HepG2 (cell line): ENCODE results near the gene SPG7. TPM values are rescaled to one million over a fixed set of nuclear protein-coding genes. Genes with fewer than 3 reads are reported as not detected.
A peak's percentile ranks its signal among the peaks of the same experiment; 100 is the strongest.

Source experiments
- ATAC-seq: fragments of 200-7000 bp; cut with Tn5 transposase; 3 replicates; pipeline ENCODE4 v1.9.1; 2020; ENCODE audit warnings: mild to moderate bottlenecking, moderate library complexity
- BruUV-seq: library from RNA; stranded (reverse); fragments of 400-500 nt; replicated peaks from 2 replicates; lab custom pipeline; 2021; lab: Mats Ljungman, UMichigan
- CTCF ChIA-PET: fragments of 300-600 bp; formaldehyde crosslinking; extraction: SDS; loops from one replicate; lab custom pipeline; 2021; ENCODE audit warnings: low total read pairs, inconsistent platforms, low intra/inter-chr PET ratio; lab: Yijun Ruan, JAX
- POLR2A ChIA-PET: fragments of 350-600 bp; sonication (Branson Sonifier 250); formaldehyde crosslinking; loops from one replicate; lab custom pipeline; 2020; ENCODE audit warnings: antibody characterized with exemption, inconsistent platforms; lab: Yijun Ruan, JAX
- DNase-seq: peaks from one replicate; pipeline ENCODE4 v3.0.0-alpha.2; 2015; ENCODE audit warnings: low spot score
- FAIRE-seq: peaks from 3 replicates; lab custom pipeline; 2011; peaks lifted over from hg19 to GRCh38; lab: Jason Lieb, UNC
- H2AFZ ChIP-seq: one replicate; pipeline ENCODE4 v1.6.1; 2011; ENCODE audit warnings: low read length, inconsistent platforms
- H3K27ac ChIP-seq: fragments of 300-600 bp; 3 replicates; pipeline ENCODE4 v1.8.0; 2011; ENCODE audit warnings: mixed run types, mild to moderate bottlenecking, mixed read lengths, low read length, inconsistent platforms; ENCODE audit not compliant: insufficient read depth; ENCODE audit errors: extremely low read length
- H3K27me3 ChIP-seq, 2 experiments: fragments of 200-600 bp in 1 of 2; 2 replicates in 1 of 2; 3 replicates in 1 of 2; pipeline versions ENCODE4 v1.6.0 to v1.8.0; 2011; ENCODE audit warnings: low read length in 2 of 2, mild to moderate bottlenecking in 2 of 2, moderate library complexity in 2 of 2, inconsistent platforms in 1 of 2; ENCODE audit not compliant: insufficient read depth in 2 of 2, control insufficient read depth in 1 of 2
- H3K36me3 ChIP-seq, 2 experiments: fragments of 200-600 bp in 1 of 2; replicated peaks in 1 of 2; 2 replicates in 1 of 2; 3 replicates in 1 of 2; pipeline versions ENCODE4 v1.5.1 to v1.8.0; 2011; ENCODE audit warnings: low read length in 2 of 2, inconsistent platforms in 1 of 2; ENCODE audit not compliant: insufficient read depth in 2 of 2, control insufficient read depth in 1 of 2
- H3K4me1 ChIP-seq: 2 replicates; pipeline ENCODE4 v1.5.1; 2012; ENCODE audit warnings: low read length, inconsistent platforms; ENCODE audit not compliant: insufficient read depth
- H3K4me2 ChIP-seq: 2 replicates; pipeline ENCODE4 v1.6.0; 2011; ENCODE audit warnings: low read depth, low read length, inconsistent platforms
- H3K4me3 ChIP-seq, 3 experiments: fragments of 200-600 bp in 1 of 3; sonication (generic), shearing (Covaris generic) in 1 of 3; replicated peaks in 1 of 3; 2 replicates each; pipeline ENCODE4 v1.5.1; 2011 to 2016; ENCODE audit warnings: low read length in 3 of 3, inconsistent platforms in 2 of 3, low read depth in 2 of 3, mild to moderate bottlenecking in 2 of 3, control low read depth in 1 of 3, mixed read lengths in 1 of 3; ENCODE audit not compliant: insufficient read depth in 1 of 3
- H3K79me2 ChIP-seq: one replicate; pipeline ENCODE4 v1.6.1; 2011; ENCODE audit warnings: low read length, inconsistent platforms; ENCODE audit not compliant: insufficient read depth
- H3K9ac ChIP-seq: 2 replicates; pipeline ENCODE4 v1.6.0; 2011; ENCODE audit warnings: mild to moderate bottlenecking, low read depth, low read length, inconsistent platforms; ENCODE audit not compliant: insufficient read depth
- H3K9me3 ChIP-seq: 2 replicates; pipeline ENCODE4 v1.5.1; 2012; ENCODE audit warnings: mild to moderate bottlenecking, low read length
- H4K20me1 ChIP-seq: 2 replicates; pipeline ENCODE4 v1.6.0; 2011; ENCODE audit warnings: inconsistent platforms, mild to moderate bottlenecking, low read length, moderate library complexity; ENCODE audit not compliant: insufficient read depth
- JDP2 ChIP-seq: sonication (generic); formaldehyde crosslinking; IDR thresholded peaks from 2 replicates; pipeline ENCODE4 v1.8.1; 2022; ENCODE audit warnings: missing genetic modification reagents, borderline replicate concordance
- RARA ChIP-seq: IDR thresholded peaks from 2 replicates; pipeline ENCODE4 v1.6.1; 2016; ENCODE audit warnings: missing genetic modification reagents, missing compliant biosample characterization
- SAFB2 ChIP-seq: sonication (generic); formaldehyde crosslinking; IDR thresholded peaks from 2 replicates; pipeline ENCODE4 v1.5.1; 2020; ENCODE audit warnings: missing genetic modification reagents, low read depth, mild to moderate bottlenecking, borderline replicate concordance
- SAP130 ChIP-seq: IDR thresholded peaks from 2 replicates; pipeline ENCODE4 v1.6.1; 2016; ENCODE audit warnings: low read depth
- ZFYVE20 ChIP-seq: sonication (generic); formaldehyde crosslinking; IDR thresholded peaks from 2 replicates; pipeline ENCODE4 v1.8.0; 2023; ENCODE audit warnings: low read depth, mild to moderate bottlenecking, moderate library complexity, missing genetic modification reagents, borderline replicate concordance
- ZNF496 ChIP-seq: sonication (generic); formaldehyde crosslinking; IDR thresholded peaks from 2 replicates; pipeline ENCODE4 v1.8.1; 2023; ENCODE audit warnings: mild to moderate bottlenecking, moderate library complexity, missing genetic modification reagents; ENCODE audit not compliant: insufficient replicate concordance
- ZNF605 ChIP-seq: sonication (generic); formaldehyde crosslinking; IDR thresholded peaks from 2 replicates; pipeline ENCODE4 v1.8.0; 2022; ENCODE audit warnings: mild to moderate bottlenecking, missing genetic modification reagents
- WGBS: methylation state at CpG from one replicate; pipeline ENCODE4 v1.1.6; 2017; ENCODE audit warnings: low lambda C conversion rate; 5-methylcytosine and 5-hydroxymethylcytosine counted together
- in situ Hi-C: cut with HindIII; loops from 2 replicates; pipeline ENCODE4 v1.10.0; 2017; ENCODE audit warnings: low pct_unique_long_range_greater_than_20kb; ENCODE audit not compliant: extremely low pct_ligation_motif_present
- intact Hi-C: fragments of 100-400 bp; cut with micrococcal nuclease; formaldehyde crosslinking; loops from one replicate; pipeline ENCODE4 v1.10.0; 2022; ENCODE audit not compliant: unreplicated experiment
- polyA plus RNA-seq, 8 experiments: library from polyadenylated mRNA; depleted of rRNA in 3 of 8; stranded (reverse) in 7 of 8; unstranded in 1 of 8; fragments of >200 nt; fragmentation: Illumina TruSeq in 4 of 8; extraction: Trizol in 4 of 8; gene quantifications; 2 replicates each; pipeline versions ENCODE4 v1.2.1 to v1.2.3, GENCODE V29; 2011 to 2016; ENCODE audit warnings: low read depth in 4 of 8, missing spikeins in 1 of 8, mixed read lengths in 1 of 8; ENCODE audit not compliant: insufficient read depth in 1 of 8
- total RNA-seq, 5 experiments: library from RNA; depleted of rRNA; stranded (reverse); fragments of >200 nt; fragmentation: Illumina TruSeq; extraction: Trizol; gene quantifications; 2 replicates each; pipeline ENCODE4 v1.2.3, GENCODE V29; 2016; ENCODE audit warnings: low read depth in 1 of 5
- TF ChIP-seq, protein P1 (sequence below): sonication (generic); formaldehyde crosslinking; IDR thresholded peaks from 2 replicates; pipeline ENCODE4 v1.4.0; 2020; ENCODE audit warnings: missing genetic modification reagents
- TF ChIP-seq, protein P2 (sequence below): sonication (generic); formaldehyde crosslinking; IDR thresholded peaks from 2 replicates; pipeline ENCODE4 v1.8.0; 2022; ENCODE audit warnings: mild to moderate bottlenecking, missing genetic modification reagents, borderline replicate concordance
- TF ChIP-seq, protein P3 (sequence below): sonication (generic); formaldehyde crosslinking; IDR thresholded peaks from 2 replicates; pipeline ENCODE4 v1.4.0; 2020; ENCODE audit warnings: missing genetic modification reagents, borderline replicate concordance

SPG7 gene
- total and polyA plus RNA-seq, 2 of the 13 experiments (the other 11 are each of a cell fraction or from before 2014, with no cell fraction given), result 66.0 to 136 TPM

DNA sequence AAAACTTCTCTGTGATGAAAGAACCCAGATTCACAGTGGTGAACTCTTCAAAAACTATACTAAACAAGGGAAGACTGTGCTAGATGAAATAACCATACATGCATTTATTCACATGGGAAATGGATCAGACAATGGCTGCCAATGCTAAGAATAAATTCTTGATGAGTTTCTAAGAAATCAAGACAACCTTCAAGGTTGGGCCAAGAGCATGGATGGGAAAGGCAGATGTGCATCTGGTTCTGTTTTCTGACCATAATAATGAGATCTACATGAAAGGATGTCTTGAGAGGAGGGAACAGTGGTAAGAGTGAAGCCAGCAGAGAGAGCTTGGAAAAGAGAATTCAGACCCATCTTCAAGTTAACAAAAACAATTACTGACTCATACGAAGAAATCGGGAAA lies 49.2 kb upstream of the SPG7 start:
- ChIA-PET CTCF (no interaction called here), POLR2A (no interaction called here)
- BruUV-seq, result no TSS peak
- Histone ChIP-seq H3K4me2 (no peak overlapping the region), H3K4me3 (no peak overlapping the region), H4K20me1 (peaks cover 73% of the 10 kb centered on the region), H2AFZ (no peak overlapping the region), H3K27ac (peak overlapping the region; percentile 38), H3K36me3 (peaks cover 6 to 11% of the 10 kb centered on the region in 2 experiments; a peak in 4 of 5 replicates), H3K4me1 (peaks cover 76% of the 10 kb centered on the region), H3K9ac (no peak overlapping the region), H3K27me3 (no peaks in the 10 kb centered on the region), H3K79me2 (peaks cover 77% of the 10 kb centered on the region), H3K9me3 (no peaks in the 10 kb centered on the region)
- no peak for ATAC-seq
- no peak for DNase-seq
- WGBS, result 90% methylated on average over 2 of the region's 2 CpGs
- TF ChIP-seq, protein P1, sequence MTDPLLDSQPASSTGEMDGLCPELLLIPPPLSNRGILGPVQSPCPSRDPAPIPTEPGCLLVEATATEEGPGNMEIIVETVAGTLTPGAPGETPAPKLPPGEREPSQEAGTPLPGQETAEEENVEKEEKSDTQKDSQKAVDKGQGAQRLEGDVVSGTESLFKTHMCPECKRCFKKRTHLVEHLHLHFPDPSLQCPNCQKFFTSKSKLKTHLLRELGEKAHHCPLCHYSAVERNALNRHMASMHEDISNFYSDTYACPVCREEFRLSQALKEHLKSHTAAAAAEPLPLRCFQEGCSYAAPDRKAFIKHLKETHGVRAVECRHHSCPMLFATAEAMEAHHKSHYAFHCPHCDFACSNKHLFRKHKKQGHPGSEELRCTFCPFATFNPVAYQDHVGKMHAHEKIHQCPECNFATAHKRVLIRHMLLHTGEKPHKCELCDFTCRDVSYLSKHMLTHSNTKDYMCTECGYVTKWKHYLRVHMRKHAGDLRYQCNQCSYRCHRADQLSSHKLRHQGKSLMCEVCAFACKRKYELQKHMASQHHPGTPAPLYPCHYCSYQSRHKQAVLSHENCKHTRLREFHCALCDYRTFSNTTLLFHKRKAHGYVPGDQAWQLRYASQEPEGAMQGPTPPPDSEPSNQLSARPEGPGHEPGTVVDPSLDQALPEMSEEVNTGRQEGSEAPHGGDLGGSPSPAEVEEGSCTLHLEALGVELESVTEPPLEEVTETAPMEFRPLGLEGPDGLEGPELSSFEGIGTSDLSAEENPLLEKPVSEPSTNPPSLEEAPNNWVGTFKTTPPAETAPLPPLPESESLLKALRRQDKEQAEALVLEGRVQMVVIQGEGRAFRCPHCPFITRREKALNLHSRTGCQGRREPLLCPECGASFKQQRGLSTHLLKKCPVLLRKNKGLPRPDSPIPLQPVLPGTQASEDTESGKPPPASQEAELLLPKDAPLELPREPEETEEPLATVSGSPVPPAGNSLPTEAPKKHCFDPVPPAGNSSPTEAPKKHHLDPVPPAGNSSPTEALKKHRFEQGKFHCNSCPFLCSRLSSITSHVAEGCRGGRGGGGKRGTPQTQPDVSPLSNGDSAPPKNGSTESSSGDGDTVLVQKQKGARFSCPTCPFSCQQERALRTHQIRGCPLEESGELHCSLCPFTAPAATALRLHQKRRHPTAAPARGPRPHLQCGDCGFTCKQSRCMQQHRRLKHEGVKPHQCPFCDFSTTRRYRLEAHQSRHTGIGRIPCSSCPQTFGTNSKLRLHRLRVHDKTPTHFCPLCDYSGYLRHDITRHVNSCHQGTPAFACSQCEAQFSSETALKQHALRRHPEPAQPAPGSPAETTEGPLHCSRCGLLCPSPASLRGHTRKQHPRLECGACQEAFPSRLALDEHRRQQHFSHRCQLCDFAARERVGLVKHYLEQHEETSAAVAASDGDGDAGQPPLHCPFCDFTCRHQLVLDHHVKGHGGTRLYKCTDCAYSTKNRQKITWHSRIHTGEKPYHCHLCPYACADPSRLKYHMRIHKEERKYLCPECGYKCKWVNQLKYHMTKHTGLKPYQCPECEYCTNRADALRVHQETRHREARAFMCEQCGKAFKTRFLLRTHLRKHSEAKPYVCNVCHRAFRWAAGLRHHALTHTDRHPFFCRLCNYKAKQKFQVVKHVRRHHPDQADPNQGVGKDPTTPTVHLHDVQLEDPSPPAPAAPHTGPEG (CRISPR knock-in tag), result no peak
- TF ChIP-seq JDP2 (CRISPR knock-in tag) (no peak), RARA (no peak), SAFB2 (CRISPR knock-in tag) (no peak), ZNF496 (CRISPR knock-in tag) (no peak), ZNF605 (no peak), ZFYVE20 (CRISPR knock-in tag) (no peak), SAP130 (CRISPR knock-in tag) (no peak)
- TF ChIP-seq, protein P2, sequence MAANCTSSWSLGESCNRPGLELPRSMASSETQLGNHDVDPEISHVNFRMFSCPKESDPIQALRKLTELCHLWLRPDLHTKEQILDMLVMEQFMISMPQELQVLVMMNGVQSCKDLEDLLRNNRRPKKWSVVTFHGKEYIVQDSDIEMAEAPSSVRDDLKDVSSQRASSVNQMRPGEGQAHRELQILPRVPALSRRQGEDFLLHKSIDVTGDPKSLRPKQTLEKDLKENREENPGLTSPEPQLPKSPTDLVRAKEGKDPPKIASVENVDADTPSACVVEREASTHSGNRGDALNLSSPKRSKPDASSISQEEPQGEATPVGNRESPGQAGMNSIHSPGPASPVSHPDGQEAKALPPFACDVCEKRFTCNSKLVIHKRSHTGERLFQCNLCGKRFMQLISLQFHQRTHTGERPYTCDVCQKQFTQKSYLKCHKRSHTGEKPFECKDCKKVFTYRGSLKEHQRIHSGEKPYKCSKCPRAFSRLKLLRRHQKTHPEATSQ, result no peak
- TF ChIP-seq, protein P3, sequence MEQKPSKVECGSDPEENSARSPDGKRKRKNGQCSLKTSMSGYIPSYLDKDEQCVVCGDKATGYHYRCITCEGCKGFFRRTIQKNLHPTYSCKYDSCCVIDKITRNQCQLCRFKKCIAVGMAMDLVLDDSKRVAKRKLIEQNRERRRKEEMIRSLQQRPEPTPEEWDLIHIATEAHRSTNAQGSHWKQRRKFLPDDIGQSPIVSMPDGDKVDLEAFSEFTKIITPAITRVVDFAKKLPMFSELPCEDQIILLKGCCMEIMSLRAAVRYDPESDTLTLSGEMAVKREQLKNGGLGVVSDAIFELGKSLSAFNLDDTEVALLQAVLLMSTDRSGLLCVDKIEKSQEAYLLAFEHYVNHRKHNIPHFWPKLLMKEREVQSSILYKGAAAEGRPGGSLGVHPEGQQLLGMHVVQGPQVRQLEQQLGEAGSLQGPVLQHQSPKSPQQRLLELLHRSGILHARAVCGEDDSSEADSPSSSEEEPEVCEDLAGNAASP (CRISPR knock-in tag), result no peak
- FAIRE-seq, result no peak
- intact Hi-C loops (no loop called here), in situ Hi-C loops (no loop called here)
